Myocyte (in vitro differentiated cells): ENCODE measurements around the gene CHD9. TPM values are rescaled to one million over a fixed set of nuclear protein-coding genes. Genes with fewer than 3 reads are reported as not detected.
"Not testable (repeated sequence)": the region's sequence is repeated elsewhere in the genome, so short reads cannot be mapped to it uniquely, and the experiment has no call there.

Experiments
- DNase-seq: peaks from one replicate; pipeline ENCODE4 v3.0.0-alpha.2; 2012; ENCODE audit warnings: low read depth
- total RNA-seq: library from RNA; depleted of rRNA; stranded (reverse); fragments of >200 nt; gene quantifications from 2 replicates; pipeline ENCODE4 v1.2.3, GENCODE V29; 2014

The CHD9 gene
- total RNA-seq, 1 donor from 2014 or later = 42.1 TPM

- no peak for DNase-seq
These were observed 207.9 kb downstream of the CHD9 start for GRCh38 chr16:53262645-53263044.

- DNase-seq = no peak
These were observed 211.4 kb downstream of the CHD9 start for GRCh38 chr16:53266156-53266555.

GRCh38 chr16:53278498-53278897 lies 223.7 kb downstream of the CHD9 start:
- not testable (repeated sequence) for DNase-seq

DNA sequence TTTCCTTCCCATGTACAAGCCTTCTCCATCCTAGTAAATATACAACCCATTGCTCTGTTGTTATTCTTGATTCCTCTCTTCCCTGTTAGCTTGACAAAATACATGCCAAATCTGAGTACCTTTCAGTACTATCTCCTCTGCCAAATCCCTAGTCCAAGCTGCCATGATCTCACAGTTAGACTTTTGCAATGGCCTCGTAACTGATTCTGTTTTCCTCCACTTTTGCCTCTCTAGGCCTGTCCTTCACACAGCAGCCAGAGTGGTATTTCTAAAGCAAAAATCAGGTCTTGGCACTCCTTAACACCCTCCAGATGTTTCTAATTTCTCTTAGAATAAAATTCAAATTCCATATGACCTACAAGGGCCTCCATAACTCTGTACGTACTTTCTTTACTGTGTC lies 226.5 kb downstream of the CHD9 start:
- no peak for DNase-seq

DNA sequence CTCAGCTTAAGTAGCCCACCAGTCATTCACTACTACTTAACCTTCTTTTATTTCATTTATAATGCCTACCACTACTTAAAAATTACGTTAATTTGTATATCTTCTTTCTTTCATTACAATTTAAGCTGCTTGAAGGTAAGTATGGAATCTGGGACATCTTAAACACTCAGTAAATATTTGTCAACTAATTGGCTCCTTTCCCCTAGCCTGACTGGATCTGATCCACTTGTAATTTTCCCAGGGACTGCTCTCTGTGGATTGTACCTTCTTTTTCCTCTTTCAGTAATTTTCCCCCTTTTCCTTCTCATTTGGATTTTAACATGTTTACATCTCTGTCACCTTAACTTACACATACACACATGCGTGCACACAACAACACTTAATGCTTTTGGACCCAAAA lies 227.1 kb downstream of the CHD9 start:
- DNase-seq = no peak

- DNase-seq = no peak
These were observed 227.5 kb downstream of the CHD9 start for GRCh38 chr16:53282328-53282727.

- peak; percentile 34 for DNase-seq
These were observed 228.5 kb downstream of the CHD9 start for GRCh38 chr16:53282975-53283946.

GRCh38 chr16:53285236-53285635 lies 230.4 kb downstream of the CHD9 start:
- no peak for DNase-seq

GRCh38 chr16:53290520-53290919 lies 235.7 kb downstream of the CHD9 start:
- DNase-seq = no peak

- peak; percentile 11 for DNase-seq
These were observed 237.1 kb downstream of the CHD9 start for GRCh38 chr16:53291757-53292392.

DNA sequence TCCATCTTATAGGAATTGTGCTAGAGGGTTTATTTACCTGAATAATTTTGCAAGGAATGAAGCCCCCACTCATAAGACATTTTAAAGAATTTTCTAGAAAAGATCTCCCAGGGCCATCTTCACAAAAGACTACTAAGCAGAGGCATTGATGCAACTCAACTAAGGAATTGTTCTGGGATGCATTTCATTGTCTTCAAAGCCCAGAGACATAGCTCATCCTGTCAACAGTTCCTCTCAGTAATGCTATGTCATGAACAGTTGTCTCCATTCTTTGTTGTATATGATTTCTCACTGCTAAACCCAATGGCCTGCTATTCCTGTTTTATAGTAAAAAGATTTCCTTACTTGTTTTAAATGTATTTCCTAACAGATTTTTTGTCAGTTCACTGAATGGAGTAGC lies 242.7 kb downstream of the CHD9 start:
- no peak for DNase-seq

DNA sequence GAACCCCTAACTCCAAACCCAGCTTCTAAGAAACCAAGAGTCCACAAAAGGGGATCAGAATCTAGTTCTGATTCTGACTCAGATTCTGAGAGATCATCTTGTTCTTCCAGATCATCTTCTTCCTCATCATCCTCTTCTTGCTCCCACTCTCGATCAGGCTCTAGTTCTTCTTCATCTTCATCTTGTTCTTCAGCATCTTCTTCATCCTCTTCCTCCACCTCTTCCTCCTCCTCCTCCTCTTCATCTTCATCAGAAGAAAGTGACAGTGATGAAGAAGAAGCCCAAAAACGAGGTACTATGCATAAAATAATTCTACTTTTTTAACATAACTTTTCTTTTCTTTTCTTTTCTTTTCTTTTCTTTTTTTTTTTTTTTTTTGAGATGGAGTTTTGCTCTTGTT lies 249.5 kb downstream of the CHD9 start:
- no peak for DNase-seq

- DNase-seq = peak; percentile 5
These were observed 251.0 kb downstream of the CHD9 start for GRCh38 chr16:53305743-53306142.

GRCh38 chr16:53309457-53309856 lies 254.7 kb downstream of the CHD9 start:
- no peak for DNase-seq

GRCh38 chr16:53320992-53321391 lies 266.2 kb downstream of the CHD9 start:
- no peak for DNase-seq

- DNase-seq = no peak
These were observed 269.1 kb downstream of the CHD9 start for GRCh38 chr16:53323924-53324323.

DNA sequence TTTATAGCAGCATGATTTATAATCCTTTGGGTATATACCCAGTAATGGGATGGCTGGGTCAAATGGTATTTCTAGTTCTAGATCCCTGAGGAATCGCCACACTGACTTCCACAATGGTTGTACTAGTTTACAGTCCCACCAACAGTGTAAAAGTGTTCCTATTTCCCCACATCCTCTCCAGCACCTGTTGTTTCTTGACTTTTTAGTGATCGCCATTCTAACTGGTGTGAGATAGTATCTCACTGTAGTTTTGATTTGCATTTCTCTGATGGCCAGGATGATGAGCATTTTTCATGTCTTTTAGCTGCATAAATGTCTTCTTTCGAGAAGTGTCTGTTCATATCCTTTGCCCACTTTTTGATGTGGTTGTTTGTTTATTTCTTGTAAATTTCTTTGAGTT lies 276.2 kb downstream of the CHD9 start:
- DNase-seq = not testable (repeated sequence)

DNA sequence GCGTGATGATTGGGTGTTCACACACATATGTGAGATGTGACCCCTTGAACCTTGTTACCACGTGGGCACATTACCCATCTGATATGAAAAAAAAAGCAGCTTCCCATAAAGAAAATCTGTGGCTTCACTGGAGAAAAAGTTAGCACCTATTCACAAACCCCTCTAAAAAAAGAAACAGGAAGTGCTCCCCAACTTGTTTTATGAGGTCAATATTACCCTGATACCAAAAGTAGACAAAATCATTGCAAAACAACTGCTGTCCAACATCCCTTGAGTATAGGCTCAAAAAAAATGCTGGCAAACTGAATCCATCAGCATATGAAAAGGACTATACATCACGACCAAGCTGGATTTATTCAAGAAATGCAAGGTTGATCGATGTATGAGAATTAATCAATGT lies 279.8 kb downstream of the CHD9 start:
- no peak for DNase-seq

GRCh38 chr16:53337294-53337693 lies 282.5 kb downstream of the CHD9 start:
- no peak for DNase-seq

GRCh38 chr16:53341792-53342191 lies 287.0 kb downstream of the CHD9 start:
- no peak for DNase-seq

- DNase-seq = no peak
These were observed 300.3 kb downstream of the CHD9 start for GRCh38 chr16:53355064-53355463.

DNA sequence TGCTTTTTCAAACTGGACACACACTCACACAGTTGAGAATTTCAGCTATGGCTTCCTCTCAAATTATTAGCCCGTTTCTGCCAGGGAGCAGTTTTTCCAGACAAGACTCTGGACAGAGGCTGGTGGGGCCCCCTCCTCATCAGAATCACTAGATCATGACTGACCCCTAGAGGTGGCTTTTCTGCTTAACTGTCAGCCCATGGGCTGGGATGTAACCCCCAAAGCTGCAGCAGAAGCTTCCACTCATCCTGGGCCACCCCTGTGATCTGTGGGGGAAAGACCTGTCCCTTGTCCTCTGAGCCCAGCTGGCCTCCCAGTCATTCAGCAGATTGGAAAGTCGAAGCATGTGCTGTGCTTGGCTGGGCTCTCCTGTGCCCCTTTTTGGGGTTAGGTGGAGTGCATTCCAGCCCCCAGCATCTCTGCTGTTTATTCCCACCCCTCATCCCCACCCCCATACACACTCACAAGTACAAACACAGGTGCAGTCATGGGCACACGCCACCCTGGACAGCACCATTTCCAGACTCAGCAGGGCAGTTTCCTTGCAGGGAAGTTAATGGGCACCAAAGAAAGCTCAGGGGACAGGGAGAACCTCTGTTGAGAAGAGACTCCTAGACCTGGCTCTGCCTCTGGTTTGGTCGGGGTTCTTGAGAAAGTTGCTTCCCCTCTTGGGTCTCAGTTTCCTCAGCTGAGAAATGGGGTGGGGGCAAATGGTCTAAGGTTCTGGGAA lies 301.9 kb downstream of the CHD9 start:
- DNase-seq = no peak
